ENCODE results near the gene APC.
"Not testable (repeated sequence)": the region's sequence is repeated elsewhere in the genome, so short reads cannot be mapped to it uniquely, and the experiment has no call there.

DNA sequence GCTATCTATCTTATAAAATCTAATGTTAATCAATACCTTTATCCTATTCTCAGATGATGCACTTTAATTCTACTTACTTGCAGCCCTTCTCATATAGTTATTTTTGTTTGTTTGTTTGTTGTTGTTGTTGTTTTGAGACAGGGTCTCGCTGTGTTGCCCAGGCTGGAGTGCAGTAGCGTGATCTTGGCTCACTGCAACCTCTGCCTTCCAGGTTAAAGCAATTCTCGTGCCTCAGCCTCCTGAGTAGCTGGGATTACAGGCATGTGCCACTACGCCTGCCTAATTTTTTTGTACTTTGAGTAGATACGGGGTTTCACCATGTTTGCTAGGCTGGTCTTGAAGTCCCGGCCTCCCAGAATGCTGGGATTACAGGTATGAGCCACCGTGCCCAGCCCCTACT, 20.8 kb upstream of the APC start:
- TF ChIP-seq ASH2L (IDR thresholded peaks at IDR 0.05; ENCODE audit: borderline replicate concordance, low read depth); SP1 (IDR thresholded peaks at IDR 0.05; ENCODE audit: low read depth, low read length); POLR2A (IDR thresholded peaks at IDR 0.05; ENCODE audit: low read depth, low read length); EZH2 (IDR thresholded peaks at IDR 0.05; ENCODE audit: borderline replicate concordance, control insufficient read depth, low read depth, low read length); NBN (IDR thresholded peaks at IDR 0.05); ZNF622 (IDR thresholded peaks at IDR 0.05); MXI1 (IDR thresholded peaks at IDR 0.05; ENCODE audit: low read depth, low read length); NFIC (IDR thresholded peaks at IDR 0.05; ENCODE audit: low read depth, low read length); CTCF (IDR thresholded peaks at IDR 0.05 in 2 of 3, conservative IDR thresholded peaks at IDR 0.05 in 1 of 3; ENCODE audit: control insufficient read depth in 2 of 3, extremely low read depth in 1 of 3, insufficient read depth in 1 of 3, low read depth in 3 of 3, low read length in 3 of 3): not testable (repeated sequence)

All from GM12878 (cell line).